NCI-H2196 (cell line): ENCODE data around the gene GATAD2A.

Source experiments
- DNase-seq: peaks from one replicate; lab custom pipeline; 2025; ENCODE audit not compliant: unreplicated experiment; lab: John Stamatoyannopoulos, UW

Gene GATAD2A

GRCh38 chr19:19528721-19529490, 123.4 kb downstream of the GATAD2A start, which contains the start of gene YJEFN3:
Gene YJEFN3 (plus strand): TSS chr19:19528911. CDS start chr19:19528933, 22 bp downstream.
- no peak for DNase-seq

GRCh38 chr19:19529783-19530422, 124.4 kb downstream of the GATAD2A start:
- no peak for DNase-seq

- no peak for DNase-seq
These were observed 124.9 kb downstream of the GATAD2A start for GRCh38 chr19:19530423-19530804.

GRCh38 chr19:19530889-19531288, 125.4 kb downstream of the GATAD2A start:
- no peak for DNase-seq

GRCh38 chr19:19531951-19532805, 126.7 kb downstream of the GATAD2A start:
- peak; percentile 87 for DNase-seq

GRCh38 chr19:19532806-19533701, 127.6 kb downstream of the GATAD2A start:
- no peak for DNase-seq

- DNase-seq = no peak
These were observed 128.4 kb downstream of the GATAD2A start for GRCh38 chr19:19533841-19534240.

- no peak for DNase-seq
These were observed 129.2 kb downstream of the GATAD2A start for GRCh38 chr19:19534556-19535265.

- no peak for DNase-seq
These were observed 130.1 kb downstream of the GATAD2A start for GRCh38 chr19:19535311-19536191.

- no peak for DNase-seq
These were observed 131.9 kb downstream of the GATAD2A start for GRCh38 chr19:19537075-19538048.

GRCh38 chr19:19538061-19538784, 132.7 kb downstream of the GATAD2A start, which contains the start of gene CILP2:
Gene CILP2 (plus strand): TSS chr19:19538265. CDS start chr19:19538350, 85 bp downstream.
- DNase-seq = peak; percentile 17

- DNase-seq = no peak
These were observed 133.3 kb downstream of the GATAD2A start for GRCh38 chr19:19538785-19539166.

GRCh38 chr19:19539698-19540063, 134.2 kb downstream of the GATAD2A start:
- no peak for DNase-seq

- no peak for DNase-seq
These were observed 134.7 kb downstream of the GATAD2A start for GRCh38 chr19:19540064-19540714.

- DNase-seq = peak; percentile 11
These were observed 135.4 kb downstream of the GATAD2A start for GRCh38 chr19:19540715-19541515.

- DNase-seq = no peak
These were observed 136.1 kb downstream of the GATAD2A start for GRCh38 chr19:19541616-19542015.
